AG10803 (cell line): ENCODE data around the gene MTCL1.

Experiments used
- DNase-seq: peaks from one replicate; pipeline ENCODE4 v3.0.0; 2010; ENCODE audit warnings: low read depth
- H3K4me3 ChIP-seq: 2 replicates; pipeline ENCODE4 v1.5.1; 2011; ENCODE audit warnings: mild to moderate bottlenecking, low read length, control low read depth
- TF ChIP-seq, protein P1 (sequence below): conservative IDR thresholded peaks from 2 replicates; pipeline ENCODE4 v1.5.1; 2011; ENCODE audit warnings: mild to moderate bottlenecking, low read length, control low read depth, inconsistent platforms

The MTCL1 gene

DNA sequence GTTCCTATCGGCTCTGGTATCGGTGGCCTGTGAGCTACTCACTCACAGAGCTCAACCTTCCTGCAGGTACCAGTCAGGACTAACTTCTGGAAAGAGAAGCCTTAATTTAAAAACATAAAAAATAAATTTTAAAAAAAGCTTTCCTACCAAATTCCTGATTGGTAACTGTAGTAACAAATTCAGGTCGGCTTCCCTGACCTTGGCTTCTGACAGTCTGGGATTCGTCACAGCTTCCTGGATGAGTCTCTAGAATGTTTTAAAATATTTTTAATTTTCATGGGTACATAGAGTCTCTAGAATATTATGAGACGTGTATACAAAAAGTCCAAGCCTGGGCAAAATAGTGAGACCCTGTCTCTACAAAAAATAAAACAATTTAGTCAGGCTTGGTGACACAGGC lies 45.0 kb upstream of the MTCL1 start:
- H3K4me3 ChIP-seq, result no peak overlapping the region
- TF ChIP-seq, protein P1, sequence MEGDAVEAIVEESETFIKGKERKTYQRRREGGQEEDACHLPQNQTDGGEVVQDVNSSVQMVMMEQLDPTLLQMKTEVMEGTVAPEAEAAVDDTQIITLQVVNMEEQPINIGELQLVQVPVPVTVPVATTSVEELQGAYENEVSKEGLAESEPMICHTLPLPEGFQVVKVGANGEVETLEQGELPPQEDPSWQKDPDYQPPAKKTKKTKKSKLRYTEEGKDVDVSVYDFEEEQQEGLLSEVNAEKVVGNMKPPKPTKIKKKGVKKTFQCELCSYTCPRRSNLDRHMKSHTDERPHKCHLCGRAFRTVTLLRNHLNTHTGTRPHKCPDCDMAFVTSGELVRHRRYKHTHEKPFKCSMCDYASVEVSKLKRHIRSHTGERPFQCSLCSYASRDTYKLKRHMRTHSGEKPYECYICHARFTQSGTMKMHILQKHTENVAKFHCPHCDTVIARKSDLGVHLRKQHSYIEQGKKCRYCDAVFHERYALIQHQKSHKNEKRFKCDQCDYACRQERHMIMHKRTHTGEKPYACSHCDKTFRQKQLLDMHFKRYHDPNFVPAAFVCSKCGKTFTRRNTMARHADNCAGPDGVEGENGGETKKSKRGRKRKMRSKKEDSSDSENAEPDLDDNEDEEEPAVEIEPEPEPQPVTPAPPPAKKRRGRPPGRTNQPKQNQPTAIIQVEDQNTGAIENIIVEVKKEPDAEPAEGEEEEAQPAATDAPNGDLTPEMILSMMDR, result no peak
- DNase-seq, result no peak

GRCh38 chr18:8661754-8662559 lies 43.4 kb upstream of the MTCL1 start:
- TF ChIP-seq, protein P1, result no peak
- no peak overlapping the region for H3K4me3 ChIP-seq
- peak; percentile 55 for DNase-seq

GRCh38 chr18:8662560-8663255 lies 42.6 kb upstream of the MTCL1 start:
- H3K4me3 ChIP-seq, result no peak overlapping the region
- DNase-seq, result no peak
- TF ChIP-seq, protein P1, result no peak

DNA sequence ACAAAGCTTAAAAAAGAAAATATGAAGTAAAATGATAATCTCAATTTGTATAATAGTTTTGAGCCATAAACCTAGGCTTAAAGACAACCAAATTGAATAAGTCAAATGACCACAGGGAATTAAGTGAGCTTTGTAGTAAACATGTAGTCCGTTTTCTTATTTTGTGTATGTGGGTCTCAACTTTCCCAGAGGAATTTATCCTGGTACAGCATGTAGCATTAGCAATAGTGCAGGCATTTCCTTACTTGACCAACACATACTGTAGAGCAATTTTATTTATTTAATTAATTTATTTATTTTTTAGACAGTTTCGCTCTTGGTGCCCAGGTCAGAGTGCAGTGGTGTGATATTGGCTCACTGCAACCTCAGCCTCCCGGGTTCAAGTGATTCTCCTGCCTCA lies 37.5 kb upstream of the MTCL1 start:
- no peak overlapping the region for H3K4me3 ChIP-seq
- TF ChIP-seq, protein P1, result no peak

DNA sequence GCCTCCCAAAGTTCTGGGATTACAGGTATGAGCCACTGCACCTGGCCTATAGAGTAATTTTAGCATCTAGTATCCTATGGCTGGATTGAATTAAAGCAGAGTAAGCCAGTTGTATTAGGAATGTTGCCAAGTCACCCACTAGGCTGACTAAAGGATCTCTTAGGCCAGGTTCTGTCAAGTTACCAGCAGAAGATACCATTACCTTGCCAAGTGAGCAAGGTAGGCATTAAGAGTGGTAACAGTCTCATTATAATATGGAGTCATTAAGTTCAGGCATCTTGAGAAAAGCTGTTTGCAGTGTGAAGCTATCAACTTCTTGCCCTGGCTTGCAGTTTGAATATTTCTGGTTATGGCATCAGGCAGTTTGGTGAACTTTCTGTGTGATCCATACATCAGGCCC lies 37.0 kb upstream of the MTCL1 start:
- H3K4me3 ChIP-seq, result no peak overlapping the region
- DNase-seq, result no peak
- TF ChIP-seq, protein P1, result no peak

More for the DNA sequence above, 37.5 kb upstream of the MTCL1 start:
- DNase-seq, result peak; percentile 50

DNA sequence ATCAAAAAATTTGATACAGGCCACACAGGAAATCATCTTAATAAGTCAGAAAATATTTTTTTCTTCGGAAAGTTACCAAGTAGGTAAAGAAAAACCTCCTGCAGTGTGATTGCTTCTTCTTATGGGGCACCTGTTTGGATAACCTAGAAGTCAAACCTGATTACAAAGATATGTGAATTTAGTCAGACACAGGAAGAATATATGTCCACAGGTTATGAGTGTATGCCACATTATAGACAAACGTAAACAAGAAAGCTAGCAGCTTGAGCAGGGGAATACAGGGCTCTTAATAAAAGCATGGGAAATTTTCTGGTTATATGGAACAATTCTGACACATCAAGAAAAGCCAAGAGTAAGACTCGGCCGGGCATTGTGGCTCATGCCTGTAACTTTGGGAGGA lies 35.8 kb upstream of the MTCL1 start:
- DNase-seq, result no peak
- H3K4me3 ChIP-seq, result no peak overlapping the region
- TF ChIP-seq, protein P1, result no peak
